SJSA1 (cell line): ENCODE results near the gene ADRA1B. TPM values are rescaled to one million over a fixed set of nuclear protein-coding genes. Genes with fewer than 3 reads are reported as not detected.

Experiments used
- DNase-seq, 2 experiments: peaks; one replicate each; pipeline ENCODE4 v3.0.0-alpha.2; 2015 to 2020; ENCODE audit warnings: low spot score in 2 of 2, low read depth in 1 of 2
- H3K27ac ChIP-seq: fragments of 250-450 bp; sonication (Bioruptor Pico); 2 replicates; pipeline ENCODE4 v1.5.1; 2020; ENCODE audit warnings: mild to moderate bottlenecking, moderate library complexity
- H3K27me3 ChIP-seq: fragments of 250-450 bp; sonication (Bioruptor Pico); replicated peaks from 2 replicates; pipeline ENCODE4 v1.5.1; 2020; ENCODE audit warnings: mild to moderate bottlenecking, moderate library complexity
- H3K36me3 ChIP-seq: fragments of 250-450 bp; sonication (Bioruptor Pico); 2 replicates; pipeline ENCODE4 v1.5.1; 2020; ENCODE audit warnings: mild to moderate bottlenecking
- H3K4me1 ChIP-seq: fragments of 250-450 bp; sonication (Bioruptor Pico); replicated peaks from 2 replicates; pipeline ENCODE4 v1.6.1; 2021; ENCODE audit warnings: mild to moderate bottlenecking
- H3K4me3 ChIP-seq: fragments of 250-450 bp; sonication (Bioruptor Pico); 2 replicates; pipeline ENCODE4 v1.5.1; 2020; ENCODE audit warnings: mild to moderate bottlenecking
- H3K9me3 ChIP-seq: fragments of 250-450 bp; sonication (Bioruptor Pico); replicated peaks from 2 replicates; pipeline ENCODE4 v1.5.1; 2020; ENCODE audit warnings: mild to moderate bottlenecking
- total RNA-seq: library from RNA; depleted of rRNA; stranded (reverse); fragments of >200 nt; shearing (Covaris generic); gene quantifications from 2 replicates; pipeline ENCODE4 v1.2.3, GENCODE V29; 2014; rRNA removed

Gene ADRA1B
- 2.8 and 4.4 TPM in 2 replicates for total RNA-seq

GRCh38 chr5:159915904-159916840 lies at the start of gene ADRA1B:
Gene ADRA1B, plus strand, starts transcription at chr5:159916482. Its CDS starts 424 bp downstream, at chr5:159916906.
- Histone ChIP-seq H3K4me3 (peak within 1 kb of the TSS; percentile 49), H3K27me3 (no peaks in the 10 kb centered on the region), H3K4me1 (peaks cover 58% of the 10 kb centered on the region), H3K9me3 (no peaks in the 10 kb centered on the region), H3K27ac (peak within 1 kb of the TSS; percentile 44), H3K36me3 (no peaks in the 10 kb centered on the region)
- peak; percentile 60 to 92 for DNase-seq

DNA sequence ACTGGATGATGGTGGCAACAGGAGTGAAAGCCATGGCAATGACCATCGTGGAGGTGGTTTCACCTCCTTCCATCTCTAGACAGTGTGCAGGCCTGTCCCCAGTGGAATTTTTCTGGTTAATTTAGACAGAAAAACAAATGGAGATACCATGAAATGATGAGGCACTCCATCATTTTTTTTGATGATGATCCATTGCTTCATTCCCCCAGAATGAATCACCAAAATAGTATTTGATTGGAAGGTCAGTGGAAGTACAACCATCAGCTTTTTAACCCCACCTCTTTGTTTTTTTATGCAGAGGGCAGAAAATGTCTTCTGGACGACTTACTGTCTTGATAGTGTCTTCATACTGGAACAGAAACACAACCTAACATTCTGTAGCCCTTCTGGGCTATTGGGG lies 42.6 kb upstream of the ADRA1B start:
- peaks cover 27% of the 10 kb centered on the region for H3K4me1 ChIP-seq
- no peaks in the 10 kb centered on the region; the same call in 1 of the 2 replicates for H3K9me3 ChIP-seq
- no peaks in the 10 kb centered on the region for H3K36me3 ChIP-seq
- H3K27ac ChIP-seq, result peak overlapping the region; percentile 11
- DNase-seq, result peak in 1 of 2 experiments; percentile 65
- no peaks in the 10 kb centered on the region for H3K27me3 ChIP-seq
- H3K4me3 ChIP-seq, result no peak overlapping the region

- peak; percentile 57 to 73 for DNase-seq
- H3K27me3 ChIP-seq, result no peaks in the 10 kb centered on the region
- no peaks in the 10 kb centered on the region for H3K36me3 ChIP-seq
- H3K27ac ChIP-seq, result peak overlapping the region; percentile 11
- H3K4me1 ChIP-seq, result peaks cover 33% of the 10 kb centered on the region
- no peaks in the 10 kb centered on the region; the same call in 1 of the 2 replicates for H3K9me3 ChIP-seq
- H3K4me3 ChIP-seq, result no peak overlapping the region
Measured at GRCh38 chr5:159874263-159874662, 42.0 kb upstream of the ADRA1B start.

DNA sequence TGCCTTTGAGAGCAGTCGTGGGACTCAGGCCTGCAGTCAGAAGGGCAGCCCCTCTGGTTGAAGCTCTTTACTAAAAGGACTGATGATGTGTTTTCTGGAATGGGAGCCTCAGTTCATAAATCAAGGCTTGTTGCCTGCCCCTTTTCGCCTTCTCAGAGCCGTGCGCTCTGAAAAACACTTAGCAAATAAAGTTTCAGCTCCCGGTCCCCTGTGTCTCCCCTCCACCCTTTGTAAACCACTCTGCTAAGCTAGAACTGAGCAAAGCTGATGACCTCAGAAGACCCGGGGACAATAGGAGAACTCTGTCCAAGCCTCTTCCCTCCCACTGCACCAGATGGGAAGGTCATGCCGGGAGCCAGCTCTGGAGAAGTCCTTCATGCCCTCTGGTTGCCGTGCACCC lies 39.3 kb upstream of the ADRA1B start:
- DNase-seq, result no peak
- H3K9me3 ChIP-seq, result no peaks in the 10 kb centered on the region; the same call in 1 of the 2 replicates
- no peaks in the 10 kb centered on the region for H3K36me3 ChIP-seq
- H3K4me1 ChIP-seq, result peaks cover 38% of the 10 kb centered on the region
- H3K27me3 ChIP-seq, result no peaks in the 10 kb centered on the region
- H3K4me3 ChIP-seq, result no peak overlapping the region
- no peak overlapping the region for H3K27ac ChIP-seq

- Histone ChIP-seq H3K27me3 (no peaks in the 10 kb centered on the region), H3K4me1 (peaks cover 42% of the 10 kb centered on the region), H3K9me3 (no peaks in the 10 kb centered on the region; the same call in none of the 2 replicates), H3K36me3 (no peaks in the 10 kb centered on the region), H3K4me3 (no peak overlapping the region), H3K27ac (no peak overlapping the region)
- no peak for DNase-seq
Measured at GRCh38 chr5:159877894-159878448, 38.3 kb upstream of the ADRA1B start.

DNA sequence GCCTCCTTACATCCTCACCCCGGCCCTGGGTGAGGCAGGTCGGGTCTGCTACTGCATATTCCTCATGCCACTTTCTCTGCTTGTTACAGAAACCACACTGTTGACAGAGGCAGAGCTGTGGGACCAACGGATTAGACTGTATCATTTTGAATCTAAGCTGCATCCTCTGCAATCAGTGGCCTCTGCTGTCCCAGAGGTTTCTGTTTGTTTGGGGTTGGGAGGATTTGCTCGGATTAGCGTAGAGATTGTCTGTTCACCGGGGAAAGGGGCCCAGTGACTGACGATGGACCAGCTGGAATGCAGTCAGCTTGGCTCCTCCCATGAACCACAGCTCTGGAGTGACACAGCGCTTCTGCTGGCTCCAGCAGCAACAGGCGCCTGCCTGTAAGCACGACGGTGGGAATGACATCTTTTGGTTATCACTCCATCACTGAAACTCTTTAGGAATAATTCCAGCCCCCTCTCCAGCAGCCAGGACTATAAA lies 37.3 kb upstream of the ADRA1B start:
- peak; percentile 91 to 95 for DNase-seq
- Histone ChIP-seq H3K4me1 (peaks cover 44% of the 10 kb centered on the region), H3K9me3 (no peaks in the 10 kb centered on the region; the same call in 1 of the 2 replicates), H3K36me3 (no peaks in the 10 kb centered on the region), H3K4me3 (no peak overlapping the region), H3K27me3 (no peaks in the 10 kb centered on the region), H3K27ac (peak overlapping the region; percentile 50)

DNA sequence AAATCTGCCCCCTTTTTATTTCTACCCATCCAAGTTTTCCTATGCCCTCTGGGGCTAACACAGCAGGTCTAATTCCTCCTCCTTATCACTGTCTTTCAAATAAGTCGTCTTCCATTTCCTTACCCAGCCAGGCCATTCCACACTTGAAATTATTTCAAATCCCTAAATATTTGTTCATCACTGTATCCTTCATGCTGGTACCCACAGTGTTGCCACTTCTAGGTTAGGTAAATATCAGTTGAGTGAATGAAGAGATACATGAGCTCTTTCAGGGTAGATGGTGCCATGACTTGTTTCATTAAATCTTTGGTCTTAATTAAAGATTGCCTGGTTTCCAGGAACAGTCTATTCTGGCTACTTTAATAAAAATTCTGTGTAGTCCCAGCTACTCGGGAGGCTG lies 35.6 kb upstream of the ADRA1B start:
- Histone ChIP-seq H3K4me3 (no peak overlapping the region), H3K36me3 (no peaks in the 10 kb centered on the region), H3K4me1 (peaks cover 35% of the 10 kb centered on the region), H3K9me3 (no peaks in the 10 kb centered on the region; the same call in 1 of the 2 replicates), H3K27me3 (no peaks in the 10 kb centered on the region), H3K27ac (no peak overlapping the region)
- no peak for DNase-seq

- Histone ChIP-seq H3K36me3 (no peaks in the 10 kb centered on the region), H3K4me3 (no peak overlapping the region), H3K27ac (no peak overlapping the region), H3K4me1 (peaks cover 35% of the 10 kb centered on the region), H3K27me3 (no peaks in the 10 kb centered on the region), H3K9me3 (no peaks in the 10 kb centered on the region; the same call in 1 of the 2 replicates)
- DNase-seq, result no peak
Measured at GRCh38 chr5:159881967-159882366, 34.3 kb upstream of the ADRA1B start.

DNA sequence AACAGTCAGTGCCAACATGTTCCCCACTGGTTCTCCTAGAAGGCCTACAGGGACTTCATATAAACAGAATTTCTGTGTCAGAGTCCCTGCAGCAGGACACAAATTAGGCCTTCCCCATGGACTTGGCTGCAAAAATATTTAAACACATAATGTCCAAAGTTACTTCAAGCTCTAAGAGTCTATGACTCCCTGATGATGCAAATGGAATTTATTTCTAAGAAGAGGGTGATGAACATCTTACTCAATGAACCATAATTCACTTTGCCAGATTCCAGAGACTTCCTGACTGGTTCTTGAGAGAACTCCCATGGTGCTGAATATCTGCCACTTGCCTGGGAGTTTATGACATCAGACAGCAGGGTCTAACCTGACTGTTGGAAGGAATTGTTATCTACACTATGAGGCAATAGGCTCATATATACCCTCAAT lies 32.7 kb upstream of the ADRA1B start:
- DNase-seq, result peak in 1 of 2 experiments; percentile 57
- peak overlapping the region; percentile 19; the same call in 1 of the 2 replicates for H3K27ac ChIP-seq

DNA sequence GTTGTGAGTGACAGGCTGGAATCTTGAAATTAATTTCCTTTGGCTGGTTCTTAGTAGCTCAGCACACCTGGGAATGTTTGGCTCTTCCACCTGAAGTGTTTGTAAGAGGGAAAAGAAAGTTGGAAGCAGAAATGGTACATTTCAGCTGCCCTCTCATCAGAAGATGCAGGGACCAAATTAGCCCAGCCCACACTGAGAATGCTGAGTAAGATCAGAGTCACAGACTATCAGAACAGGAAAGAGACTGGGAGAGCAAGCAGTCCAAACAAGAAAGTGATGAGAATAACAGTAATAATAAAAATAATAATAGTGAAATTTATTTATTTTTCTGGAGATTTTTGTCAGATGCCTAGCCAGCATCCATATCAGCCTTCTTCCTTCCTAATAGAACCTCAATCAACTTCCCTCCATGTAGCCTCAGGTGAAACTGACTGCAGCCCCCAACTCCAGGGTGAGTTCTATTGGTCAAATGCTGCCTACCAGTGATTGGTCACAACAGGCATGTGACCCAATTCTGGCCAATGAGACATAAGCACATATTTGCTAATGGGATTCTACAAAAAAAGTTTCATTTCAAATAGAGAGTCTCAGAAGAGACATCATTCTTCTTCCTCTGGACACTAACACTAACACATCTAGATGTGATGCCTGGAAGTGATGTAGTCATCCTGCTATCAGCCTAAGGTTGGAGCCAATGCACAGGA lies 31.2 kb upstream of the ADRA1B start:
- DNase-seq, result no peak

More for the DNA sequence above, 32.7 kb upstream of the ADRA1B start:
- peaks cover 30% of the 10 kb centered on the region for H3K4me1 ChIP-seq
- H3K36me3 ChIP-seq, result no peaks in the 10 kb centered on the region
- no peaks in the 10 kb centered on the region for H3K27me3 ChIP-seq
- no peaks in the 10 kb centered on the region; the same call in 1 of the 2 replicates for H3K9me3 ChIP-seq
- no peak overlapping the region for H3K4me3 ChIP-seq

DNA sequence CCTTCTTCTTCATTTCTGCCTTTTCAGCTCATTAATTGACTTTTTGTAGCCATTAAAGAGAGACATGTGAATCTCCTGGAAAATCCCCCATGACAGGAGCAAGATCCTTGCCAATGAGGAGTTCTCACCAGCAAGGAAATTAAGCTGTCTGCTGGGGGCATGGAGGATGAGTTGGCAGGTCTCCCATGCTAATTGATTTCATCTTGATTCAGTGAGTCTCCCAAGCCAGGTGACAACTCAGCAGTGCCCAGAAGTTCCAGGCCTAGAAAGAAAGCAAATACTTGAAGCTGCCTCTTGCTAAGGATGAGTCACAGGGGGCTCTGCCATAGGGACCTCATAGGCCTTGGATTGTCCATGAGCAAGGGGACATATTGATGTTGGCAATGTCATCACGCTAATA lies 30.0 kb upstream of the ADRA1B start:
- Histone ChIP-seq H3K27ac (no peak overlapping the region), H3K4me3 (no peak overlapping the region), H3K4me1 (peaks cover 21% of the 10 kb centered on the region), H3K36me3 (no peaks in the 10 kb centered on the region), H3K9me3 (no peaks in the 10 kb centered on the region; the same call in 1 of the 2 replicates), H3K27me3 (no peaks in the 10 kb centered on the region)
- no peak for DNase-seq

More for the DNA sequence above, 31.2 kb upstream of the ADRA1B start:
- H3K4me3 ChIP-seq, result no peak overlapping the region
- peaks cover 21% of the 10 kb centered on the region for H3K4me1 ChIP-seq
- H3K9me3 ChIP-seq, result no peaks in the 10 kb centered on the region; the same call in 1 of the 2 replicates
- H3K27me3 ChIP-seq, result no peaks in the 10 kb centered on the region
- H3K36me3 ChIP-seq, result no peaks in the 10 kb centered on the region
- H3K27ac ChIP-seq, result no peak overlapping the region

DNA sequence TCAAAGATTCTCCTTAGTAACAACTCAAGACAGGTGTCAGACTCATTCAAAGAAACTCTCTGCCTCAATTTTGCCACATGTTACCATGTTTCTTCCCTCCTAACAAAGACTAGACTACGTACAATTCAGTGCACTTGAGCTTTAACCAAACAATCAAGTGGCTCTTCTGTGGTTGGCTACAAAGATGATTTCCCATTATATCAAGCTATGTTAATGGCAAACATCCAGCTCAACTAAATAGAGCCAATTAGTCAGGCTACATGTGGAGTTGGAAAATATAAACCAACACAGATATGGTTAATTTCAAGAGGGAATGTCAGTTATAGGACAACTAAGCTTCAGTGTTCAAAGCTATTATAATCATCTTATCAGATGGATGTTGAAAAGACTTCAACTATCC lies 29.2 kb upstream of the ADRA1B start:
- Histone ChIP-seq H3K4me3 (no peak overlapping the region), H3K9me3 (no peaks in the 10 kb centered on the region; the same call in 1 of the 2 replicates), H3K27ac (no peak overlapping the region), H3K4me1 (peaks cover 21% of the 10 kb centered on the region), H3K27me3 (no peaks in the 10 kb centered on the region), H3K36me3 (no peaks in the 10 kb centered on the region)
- DNase-seq, result no peak

DNA sequence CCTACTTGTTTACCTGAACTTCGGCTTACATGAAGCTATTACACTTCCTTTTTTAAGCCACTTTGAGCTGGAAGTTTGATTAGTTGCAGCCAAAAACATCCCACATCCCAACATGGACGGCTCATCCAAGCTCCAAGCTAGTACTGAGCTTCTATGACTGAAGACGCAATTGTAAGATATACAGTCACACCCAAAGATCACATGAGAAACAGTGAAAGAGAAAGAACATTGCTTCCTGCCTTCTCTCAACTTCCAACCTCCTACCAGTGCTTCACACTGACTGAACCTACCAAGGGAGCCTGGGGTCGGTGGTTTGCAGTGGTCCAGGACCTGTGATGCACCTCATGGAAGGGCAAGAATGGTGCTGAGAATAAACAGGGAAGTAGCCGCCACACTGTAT lies 27.4 kb upstream of the ADRA1B start:
- H3K27ac ChIP-seq, result no peak overlapping the region
- no peak for DNase-seq
- H3K4me1 ChIP-seq, result peaks cover 15% of the 10 kb centered on the region
- no peaks in the 10 kb centered on the region for H3K9me3 ChIP-seq
- H3K27me3 ChIP-seq, result no peaks in the 10 kb centered on the region
- H3K4me3 ChIP-seq, result no peak overlapping the region
- H3K36me3 ChIP-seq, result no peaks in the 10 kb centered on the region
